ENCODE measurements around the gene RASA2.

RASA2 gene

DNA sequence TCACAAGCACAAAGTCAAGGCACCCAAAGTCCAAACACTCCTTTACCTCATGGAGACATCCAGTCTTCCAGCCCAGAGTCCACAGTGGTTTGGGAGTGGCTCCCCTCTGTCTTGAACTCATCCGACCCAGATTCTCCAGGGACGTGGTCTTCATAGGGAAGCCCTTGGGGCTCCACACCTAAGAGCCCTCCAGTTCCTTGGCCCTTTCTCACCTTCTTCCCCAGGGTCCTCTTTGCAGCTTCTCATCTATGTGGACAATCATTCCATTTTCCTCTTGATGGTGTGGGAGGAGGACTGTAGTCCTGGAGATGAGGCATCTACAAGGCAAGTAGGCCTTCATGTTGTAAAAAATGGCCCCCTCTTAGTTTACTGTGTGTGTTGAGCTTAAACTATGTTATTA, 164.0 kb downstream of the RASA2 start:
- no peak for DNase-seq
- in situ Hi-C loops (cut with MboI; ENCODE audit: low pct_unique_long_range_greater_than_20kb, low sequenced_read_pairs) = no loop called here

DNA sequence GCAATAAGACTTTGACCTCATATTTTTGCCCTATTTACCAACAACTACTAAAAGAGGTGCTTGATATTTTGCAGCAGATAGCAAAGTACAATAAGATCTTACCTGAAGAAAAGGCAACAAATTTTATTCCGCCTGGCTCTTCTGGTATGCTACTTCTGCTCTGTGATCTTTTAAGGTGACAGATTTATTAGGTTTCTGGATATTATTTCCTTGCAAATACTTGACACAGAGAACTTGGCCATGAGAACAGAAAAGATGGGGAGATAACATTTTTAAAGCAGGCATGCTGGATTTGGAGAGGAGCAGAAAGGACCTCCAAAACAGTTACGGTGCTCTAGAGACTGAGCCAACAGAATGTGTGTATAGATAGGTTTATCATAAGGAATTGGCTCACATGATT, 164.6 kb downstream of the RASA2 start:
- in situ Hi-C loops (cut with MboI; ENCODE audit: low pct_unique_long_range_greater_than_20kb, low sequenced_read_pairs) = no loop called here
- DNase-seq = no peak

DNA sequence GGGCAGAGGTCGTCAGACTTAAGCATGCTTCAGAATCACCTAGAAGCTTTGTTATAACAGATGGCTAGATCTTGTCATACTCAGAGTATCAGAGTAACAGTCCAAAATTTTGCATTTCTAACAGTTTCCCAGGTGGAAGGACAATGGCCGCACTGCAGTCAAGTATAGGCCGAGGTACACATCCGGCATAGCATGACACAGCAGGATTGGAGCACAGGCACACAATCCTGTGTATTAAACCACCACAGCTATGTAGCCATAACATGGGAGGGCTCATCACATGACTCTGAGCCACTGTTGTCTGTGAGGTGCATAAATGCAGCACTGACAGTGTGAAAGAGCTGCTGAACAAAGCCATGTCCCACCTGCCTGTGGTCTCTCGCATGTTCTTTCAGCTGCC, 165.5 kb downstream of the RASA2 start:
- in situ Hi-C loops (cut with MboI; ENCODE audit: low pct_unique_long_range_greater_than_20kb, low sequenced_read_pairs) = no loop called here
- no peak for DNase-seq

DNA sequence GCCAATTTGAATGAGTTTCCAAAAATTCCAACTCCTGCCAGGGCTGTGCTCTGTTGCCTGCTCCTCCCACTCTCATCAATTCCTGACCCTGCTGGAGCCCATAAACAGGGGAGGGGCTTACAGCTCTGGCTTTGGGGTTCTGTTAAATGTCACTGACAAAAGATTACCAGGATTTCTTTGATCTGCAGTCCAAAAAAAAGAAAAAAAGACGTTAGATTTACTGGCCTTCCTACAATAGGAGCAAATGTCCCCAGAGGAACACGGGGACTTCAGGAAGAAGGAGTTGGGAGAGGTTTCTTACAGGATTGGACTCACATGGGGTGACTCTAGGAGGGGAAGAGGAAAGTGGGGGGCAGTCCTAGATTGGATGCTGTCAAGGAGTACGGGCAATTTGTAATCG, 167.0 kb downstream of the RASA2 start:
- DNase-seq = no peak
- in situ Hi-C loops (cut with MboI; ENCODE audit: low pct_unique_long_range_greater_than_20kb, low sequenced_read_pairs) = no loop called here

DNA sequence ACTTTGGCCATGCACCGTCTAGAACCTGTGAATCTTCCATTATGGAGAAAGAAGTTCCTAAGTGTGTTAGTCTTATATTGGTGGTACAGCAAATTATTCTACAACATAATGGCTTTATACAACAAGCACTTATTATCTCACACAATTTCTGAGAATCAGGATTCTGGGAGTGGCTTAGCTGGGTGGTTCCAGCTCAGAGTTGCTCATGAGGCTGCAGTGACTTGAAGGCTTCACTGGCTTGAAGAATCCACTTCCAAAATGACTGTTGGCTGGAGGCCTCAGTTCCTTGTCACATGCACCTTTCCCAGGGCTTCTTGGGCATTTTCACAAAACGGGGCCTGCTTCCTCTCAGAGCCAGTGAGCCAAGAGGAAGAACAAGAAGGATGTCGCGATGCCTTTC, 169.0 kb downstream of the RASA2 start:
- DNase-seq = no peak
- in situ Hi-C loops (cut with MboI; ENCODE audit: low pct_unique_long_range_greater_than_20kb, low sequenced_read_pairs) = no loop called here

DNA sequence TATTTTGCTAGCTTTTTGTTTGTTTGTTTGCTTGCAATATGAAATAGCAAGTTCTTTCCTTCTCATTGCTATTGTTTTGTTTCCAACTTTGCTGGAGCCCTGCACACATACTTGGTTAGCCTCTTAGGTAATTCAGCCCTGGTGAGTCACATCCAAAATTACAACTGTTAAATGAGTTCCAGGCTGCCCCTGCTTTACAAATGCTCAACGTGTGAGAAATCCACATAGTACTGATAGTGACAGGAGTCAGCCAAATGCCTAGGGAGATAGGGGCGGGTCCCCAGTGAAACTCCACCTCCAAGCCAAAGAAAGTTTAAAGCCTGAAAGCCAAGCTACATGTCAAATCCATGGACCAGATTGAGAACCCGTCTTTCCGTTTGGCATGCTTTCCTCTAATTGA, 169.9 kb downstream of the RASA2 start:
- DNase-seq = no peak
- in situ Hi-C loops (cut with MboI; ENCODE audit: low pct_unique_long_range_greater_than_20kb, low sequenced_read_pairs) = no loop called here

DNA sequence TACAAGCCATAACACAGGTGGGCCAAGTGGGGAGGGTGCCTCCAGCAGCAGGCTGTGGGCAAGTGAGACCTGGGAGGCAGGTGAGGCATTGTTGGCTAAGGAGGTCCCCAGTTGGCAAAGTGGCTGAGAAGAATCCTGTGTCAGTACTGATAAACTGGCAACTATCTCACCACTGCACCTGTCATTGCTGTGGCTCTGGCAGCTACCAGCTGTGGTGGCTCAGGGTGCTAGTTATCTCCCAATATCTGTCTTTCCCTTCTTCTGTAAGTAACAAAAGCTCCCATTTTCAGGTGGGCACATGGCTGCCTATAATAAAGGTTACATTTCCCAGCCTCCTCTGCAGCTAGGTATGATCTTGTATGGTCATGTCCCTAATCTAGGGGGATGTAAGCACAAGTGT, 170.7 kb downstream of the RASA2 start:
- no peak for DNase-seq
- in situ Hi-C loops (cut with MboI; ENCODE audit: low pct_unique_long_range_greater_than_20kb, low sequenced_read_pairs) = no loop called here

DNA sequence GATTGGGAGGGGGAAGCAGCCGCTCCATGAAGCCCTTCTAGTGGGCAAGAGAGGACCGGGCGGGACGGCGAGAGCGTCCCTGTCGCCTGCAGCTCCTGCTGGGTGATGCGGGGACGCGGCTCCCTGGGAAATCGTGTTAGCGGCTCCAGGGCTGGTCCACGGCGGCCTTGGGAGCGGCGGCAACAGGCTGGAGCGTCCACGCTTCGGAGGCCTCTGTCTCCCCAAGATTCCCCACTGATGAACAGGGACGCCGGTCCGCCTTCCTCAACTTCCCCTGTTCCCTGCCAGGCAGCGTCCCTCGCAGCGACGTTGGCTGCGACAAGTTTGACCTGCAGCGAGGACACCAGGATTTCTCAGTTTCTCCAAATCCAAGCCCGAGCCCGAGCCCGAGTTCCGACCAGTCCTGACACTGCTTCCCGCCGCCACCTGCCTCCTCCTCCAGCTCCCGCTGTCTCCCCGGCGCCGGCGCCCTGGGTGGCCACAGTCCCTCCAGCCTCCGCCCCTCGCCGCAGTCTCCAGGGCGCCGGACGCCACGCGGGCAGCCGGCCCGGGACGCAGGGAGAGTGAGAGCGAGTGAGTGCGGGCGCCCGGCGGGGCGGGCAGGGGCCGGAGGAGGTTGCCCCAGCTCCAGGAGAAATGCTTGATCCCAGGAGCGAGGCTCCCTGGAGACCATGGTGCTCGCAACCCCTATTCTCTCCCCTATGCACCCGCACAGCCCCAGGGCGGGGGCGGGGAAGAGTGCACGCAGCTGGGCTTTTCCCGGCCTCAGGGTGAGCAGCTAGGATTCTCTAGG, 173.2 kb downstream of the RASA2 start:
- in situ Hi-C loops (cut with MboI; ENCODE audit: low pct_unique_long_range_greater_than_20kb, low sequenced_read_pairs) = no loop called here

DNA sequence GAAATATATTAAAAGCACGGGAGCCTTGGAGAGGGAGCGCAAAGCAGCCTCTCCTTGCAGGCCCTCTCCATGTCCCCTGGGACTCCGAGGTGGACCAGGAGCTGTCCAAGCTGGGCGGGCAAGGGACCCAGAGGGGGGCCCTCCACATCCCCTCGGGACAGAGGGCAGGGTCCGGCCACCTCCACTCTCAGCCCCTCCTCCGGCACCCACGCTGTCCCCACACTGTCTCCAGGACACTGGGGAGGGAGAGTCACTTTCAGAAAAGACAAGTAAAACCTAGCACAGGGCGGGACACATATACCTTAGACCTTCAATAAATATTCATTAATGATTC, 173.8 kb downstream of the RASA2 start:
- in situ Hi-C loops (cut with MboI; ENCODE audit: low pct_unique_long_range_greater_than_20kb, low sequenced_read_pairs) = no loop called here
- DNase-seq = no peak

More for the DNA sequence above, 173.2 kb downstream of the RASA2 start:
- no peak for DNase-seq

DNA sequence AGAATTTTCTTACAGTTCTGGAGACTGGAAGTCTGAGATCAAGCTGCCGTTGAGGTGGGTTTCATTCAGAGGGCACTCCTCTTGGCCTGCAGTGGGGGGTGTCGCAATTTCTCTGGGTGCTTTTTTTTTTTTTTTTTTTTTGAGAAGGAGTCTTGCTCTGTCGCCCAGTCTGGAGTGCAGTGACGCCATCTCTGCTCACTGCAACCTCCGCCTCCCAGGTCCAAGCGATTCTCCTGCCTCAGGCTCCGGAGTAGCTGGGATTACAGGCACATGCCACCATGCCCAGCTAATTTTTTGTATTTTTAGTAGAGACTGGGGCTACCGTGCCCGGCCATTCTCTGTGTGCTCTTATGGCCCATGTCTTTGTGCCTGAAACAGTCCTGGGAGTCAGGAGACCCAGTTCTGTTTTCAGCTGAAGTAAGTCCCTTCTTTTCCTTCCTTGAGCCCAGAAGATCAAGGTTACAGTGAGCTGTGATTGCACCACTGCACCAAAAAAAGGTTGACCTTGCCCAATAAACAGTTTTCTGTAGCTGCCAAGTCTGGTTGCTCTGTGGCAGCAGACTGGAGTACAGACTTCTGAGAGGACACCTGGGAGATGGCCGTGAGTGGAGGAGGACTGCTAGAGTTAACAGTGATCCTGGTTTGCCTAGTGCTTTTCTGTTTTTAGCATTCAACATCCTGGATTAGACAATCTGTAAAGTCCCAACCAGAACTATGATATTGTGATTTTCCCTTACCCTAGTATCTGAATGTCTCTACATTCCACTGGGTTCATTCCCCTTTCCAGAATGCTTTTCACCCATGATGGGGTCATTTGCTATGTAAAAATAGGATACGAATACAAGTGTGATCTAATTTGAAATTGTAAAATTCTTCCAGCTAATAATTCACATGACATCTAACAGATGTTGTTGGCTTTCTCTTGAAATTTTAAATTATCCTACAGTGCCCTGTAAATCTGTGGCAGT, 174.7 kb downstream of the RASA2 start:
- no peak for DNase-seq
- in situ Hi-C loops (cut with MboI; ENCODE audit: low pct_unique_long_range_greater_than_20kb, low sequenced_read_pairs) = no loop called here

DNA sequence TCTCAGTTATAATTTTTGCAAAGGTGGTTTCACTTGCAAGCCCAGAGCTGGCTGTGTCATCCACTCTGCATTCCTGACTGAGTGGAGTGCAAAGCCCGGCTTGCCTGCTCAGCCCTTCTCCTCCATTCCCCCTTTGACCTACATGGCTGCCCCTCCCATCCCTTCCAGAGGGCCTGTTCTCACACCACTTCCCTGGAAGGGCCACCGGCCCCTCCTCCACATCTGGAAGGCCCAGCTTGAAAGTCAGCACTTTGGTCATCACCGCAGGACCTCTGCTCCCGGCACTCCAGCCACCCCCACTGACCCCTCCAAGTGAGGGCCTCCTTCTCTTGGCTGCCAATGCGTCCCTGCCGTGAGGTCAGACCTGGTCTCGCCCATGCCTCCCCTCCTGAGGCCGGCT, 177.2 kb downstream of the RASA2 start:
- no peak for DNase-seq
- in situ Hi-C loops (cut with MboI; ENCODE audit: low pct_unique_long_range_greater_than_20kb, low sequenced_read_pairs) = no loop called here

Measured in KBM-7 (cell line).